GM19099 (cell line): ENCODE data around the gene CKAP4.

Experiments
- POLR2A ChIP-seq: IDR thresholded peaks from 3 replicates; pipeline ENCODE4 v1.6.1; 2011; ENCODE audit warnings: low read depth; ENCODE audit not compliant: insufficient read length; ENCODE audit errors: extremely low read depth

Gene CKAP4

DNA sequence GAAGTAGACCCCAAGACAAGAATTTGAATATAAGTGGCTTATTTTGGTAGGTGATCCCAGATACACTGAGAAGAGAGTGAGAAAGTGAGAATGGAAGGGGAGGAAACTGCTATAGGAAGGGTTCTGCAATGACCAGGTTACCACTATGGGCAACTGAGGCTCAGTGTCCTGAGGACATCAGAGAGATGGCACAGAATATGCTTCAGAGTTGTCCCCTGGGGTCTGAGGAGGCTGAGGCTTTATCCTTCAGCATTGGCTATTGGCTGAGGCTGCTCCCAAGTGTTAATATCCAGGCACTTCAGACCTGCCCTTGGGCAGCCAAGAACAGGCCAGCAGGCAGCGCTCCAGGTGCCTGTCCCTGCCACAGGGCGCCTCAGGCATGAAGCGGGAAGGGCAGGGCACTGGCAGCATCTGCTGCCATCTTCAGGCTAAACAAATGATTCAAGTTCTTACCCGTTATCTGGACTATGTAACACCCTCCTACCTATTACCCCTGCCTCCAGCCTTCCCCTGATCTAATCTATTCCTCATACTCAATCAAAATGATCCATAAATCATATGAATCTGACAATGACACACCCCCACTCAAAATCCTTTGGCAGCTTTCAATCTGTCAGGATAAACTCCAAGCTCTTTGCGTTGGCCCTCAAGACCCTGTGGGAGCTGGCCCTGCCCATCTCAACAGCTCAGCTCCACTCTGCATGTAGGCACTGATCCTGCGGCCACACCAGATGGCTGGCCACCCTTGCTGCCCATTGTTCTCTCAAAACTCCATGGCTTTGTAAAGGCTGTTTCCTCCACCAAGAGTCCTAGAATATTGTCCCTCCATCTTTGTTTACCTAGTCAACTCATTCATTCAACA, 42.4 kb downstream of the CKAP4 start:
- no peak for TF ChIP-seq POLR2A

DNA sequence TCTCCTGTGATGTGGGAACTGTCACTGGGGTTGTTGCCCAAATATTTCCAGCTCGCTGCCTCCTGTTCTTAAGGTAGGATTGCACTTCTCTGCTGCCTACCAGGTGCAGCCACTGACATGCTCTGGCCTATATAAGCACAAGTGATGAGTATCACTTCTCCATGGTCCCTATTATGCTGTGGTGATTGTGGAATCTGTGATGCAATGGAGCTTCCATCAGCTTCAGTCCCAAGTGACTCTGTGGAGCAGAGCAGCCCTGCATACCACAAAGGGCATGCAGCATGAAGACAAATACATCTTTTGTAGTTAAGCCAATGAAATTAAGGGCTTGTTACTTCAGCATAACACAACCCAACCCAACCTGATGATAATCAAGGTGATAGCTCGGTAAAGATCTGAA, 43.5 kb downstream of the CKAP4 start:
- TF ChIP-seq POLR2A = no peak

DNA sequence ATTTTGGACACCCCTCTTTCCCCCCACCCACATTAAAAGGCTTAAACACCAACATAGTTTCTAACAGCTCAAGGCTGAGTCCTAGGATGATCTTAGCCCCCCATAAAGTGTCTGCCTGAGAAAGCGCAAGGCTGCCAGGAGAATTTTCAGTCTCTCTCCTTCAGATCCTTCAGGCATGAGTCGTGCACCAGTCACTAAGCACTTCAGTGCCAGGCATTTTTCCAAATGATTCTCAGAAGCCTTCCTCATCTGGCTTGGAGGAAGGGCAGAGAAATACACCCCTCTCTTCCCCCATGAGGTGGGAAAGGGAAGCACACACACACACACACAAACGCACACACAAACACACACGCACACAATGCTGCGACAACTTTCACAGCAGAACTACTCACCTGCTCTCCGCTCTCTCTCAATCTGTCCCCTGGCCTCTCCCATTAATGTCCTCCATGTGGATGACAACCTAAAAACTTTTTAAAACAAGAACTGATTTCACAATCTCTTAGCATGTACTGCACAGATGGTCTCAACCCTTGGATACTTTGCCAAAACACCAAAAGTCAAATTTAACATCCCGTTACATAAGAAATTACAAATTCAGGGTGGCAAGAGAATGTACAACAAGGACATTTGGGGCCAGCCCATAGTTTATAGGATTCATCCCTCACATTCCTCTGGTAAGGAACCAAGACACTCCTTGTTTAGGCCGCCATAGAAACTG, 49.8 kb downstream of the CKAP4 start:
- no peak for TF ChIP-seq POLR2A

DNA sequence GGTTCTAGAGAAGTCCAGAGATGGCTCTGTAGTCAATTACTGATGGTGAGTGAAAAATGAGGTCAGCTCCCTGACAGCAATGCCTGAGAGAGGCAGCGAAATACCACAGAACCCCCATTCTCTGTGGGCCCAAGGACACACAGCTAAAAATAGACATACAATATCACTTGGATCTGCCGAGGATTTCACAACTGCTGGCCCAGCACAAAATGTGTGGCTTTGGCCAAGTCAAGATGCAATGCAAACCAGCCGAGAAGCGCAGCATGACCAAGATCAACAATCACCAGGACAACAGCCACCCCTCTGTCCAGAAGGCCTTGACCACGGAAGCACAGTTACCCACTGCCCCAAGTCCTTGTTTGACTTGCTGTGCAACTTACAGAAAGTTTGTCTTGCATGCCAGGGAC, 52.2 kb downstream of the CKAP4 start:
- TF ChIP-seq POLR2A = no peak

DNA sequence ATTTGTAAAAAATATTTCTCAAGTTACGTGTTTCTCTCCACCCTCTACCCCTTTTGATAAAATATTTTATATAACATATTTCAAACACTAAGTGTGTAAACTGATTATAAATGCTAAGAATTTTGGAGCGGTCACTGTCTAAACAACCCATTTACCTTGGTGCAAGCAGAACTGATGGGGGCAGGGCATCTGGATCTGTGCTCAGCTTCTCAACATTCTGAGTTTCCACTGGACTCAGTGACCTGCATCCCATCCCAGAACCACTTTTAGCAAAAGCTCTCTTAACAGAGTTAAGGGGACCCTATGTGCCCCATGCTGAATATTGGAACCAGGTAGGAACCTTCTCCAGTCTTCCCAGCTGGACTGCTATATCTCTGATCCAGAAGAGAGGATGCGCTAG, 53.5 kb downstream of the CKAP4 start:
- no peak for TF ChIP-seq POLR2A

DNA sequence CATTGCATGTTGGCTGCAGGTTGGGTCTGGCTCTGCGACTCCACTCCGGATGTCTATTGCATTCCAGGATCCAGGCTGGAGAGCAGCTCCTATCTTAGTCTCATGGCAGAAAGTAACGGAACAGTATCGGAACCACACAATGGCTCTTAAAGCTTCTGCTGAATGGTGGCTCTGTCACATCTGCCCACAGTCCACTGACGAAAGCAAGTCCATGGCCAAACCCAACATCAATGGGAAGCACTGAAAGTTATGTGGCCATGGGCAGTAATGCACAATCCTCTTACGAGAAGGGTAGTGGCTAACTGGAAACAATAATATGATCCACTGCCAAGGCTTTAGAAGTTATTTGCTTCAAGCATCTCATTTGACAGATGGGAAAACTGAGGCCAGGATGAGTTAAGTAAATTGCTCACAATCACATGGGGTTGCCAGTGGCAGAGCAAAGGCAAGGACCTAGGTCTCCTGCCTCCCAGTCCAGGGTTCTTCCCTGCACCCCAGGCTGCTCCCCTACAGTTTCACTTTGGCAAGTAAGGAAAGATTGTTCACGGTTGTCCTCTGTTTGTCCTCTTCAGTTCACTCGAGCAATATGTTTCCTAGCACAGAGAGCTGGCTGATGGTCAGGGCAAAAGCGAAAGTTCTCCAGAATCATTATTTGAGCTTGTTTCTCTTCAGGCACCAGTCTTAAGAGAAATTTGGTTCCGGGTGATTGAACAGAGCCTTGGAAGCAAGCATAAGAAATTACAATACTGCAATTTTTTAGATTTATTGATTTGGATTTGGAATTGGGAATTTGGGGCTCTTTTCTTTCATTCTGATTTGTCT, 54.2 kb downstream of the CKAP4 start:
- no peak for TF ChIP-seq POLR2A

DNA sequence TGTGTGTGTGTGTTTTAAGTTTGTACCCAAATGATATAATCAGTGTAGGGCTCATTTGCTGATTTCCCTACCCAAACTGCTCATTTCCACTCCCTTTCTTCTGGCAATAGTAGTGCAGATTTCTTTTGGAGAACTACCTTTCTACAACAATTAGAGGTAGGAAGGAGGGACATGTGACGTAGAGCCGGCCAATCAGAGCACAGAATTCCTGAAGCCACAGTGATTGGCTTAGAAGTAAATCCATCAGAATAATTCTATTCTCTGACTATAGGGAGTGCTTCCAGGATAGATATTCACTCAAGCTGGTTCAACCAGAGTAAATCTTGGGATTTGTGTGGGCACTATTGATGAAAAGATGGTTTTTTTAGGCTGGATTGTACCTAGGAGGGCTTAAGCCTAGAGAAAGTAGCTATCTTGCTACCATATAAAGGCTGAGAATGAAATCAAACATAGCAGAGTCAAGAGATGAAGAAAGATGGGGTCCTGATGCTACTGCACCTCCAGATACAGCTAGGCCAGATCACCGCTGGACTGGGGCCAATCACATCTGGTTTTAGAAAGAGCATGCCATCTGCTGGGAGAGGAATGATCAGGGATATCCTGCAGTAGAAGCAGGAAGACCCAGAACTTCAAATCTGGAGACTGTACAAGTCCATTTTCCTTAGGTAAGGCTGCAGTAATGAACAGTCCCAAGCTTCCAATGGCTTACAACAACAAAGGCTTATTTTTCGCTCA, 55.0 kb downstream of the CKAP4 start:
- TF ChIP-seq POLR2A = no peak

DNA sequence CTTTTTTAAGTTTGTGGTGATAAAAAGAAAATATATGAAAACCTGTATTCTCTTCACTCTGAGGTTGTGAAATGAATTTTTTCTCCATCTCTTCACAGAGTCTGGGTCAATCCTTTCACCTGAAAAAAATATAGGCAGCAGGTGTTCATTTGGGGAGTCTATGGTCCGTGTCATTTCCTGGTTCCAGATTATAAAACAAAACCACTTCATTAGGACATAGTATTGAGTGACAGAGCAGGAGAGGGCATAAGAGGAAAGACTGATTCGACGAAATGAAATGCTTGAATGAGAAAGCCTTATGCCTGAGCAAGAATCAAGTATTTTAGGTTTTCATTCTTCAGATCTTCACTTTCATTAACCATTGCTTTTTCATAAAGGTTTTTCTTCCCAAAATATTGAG, 57.2 kb downstream of the CKAP4 start:
- TF ChIP-seq POLR2A = no peak

DNA sequence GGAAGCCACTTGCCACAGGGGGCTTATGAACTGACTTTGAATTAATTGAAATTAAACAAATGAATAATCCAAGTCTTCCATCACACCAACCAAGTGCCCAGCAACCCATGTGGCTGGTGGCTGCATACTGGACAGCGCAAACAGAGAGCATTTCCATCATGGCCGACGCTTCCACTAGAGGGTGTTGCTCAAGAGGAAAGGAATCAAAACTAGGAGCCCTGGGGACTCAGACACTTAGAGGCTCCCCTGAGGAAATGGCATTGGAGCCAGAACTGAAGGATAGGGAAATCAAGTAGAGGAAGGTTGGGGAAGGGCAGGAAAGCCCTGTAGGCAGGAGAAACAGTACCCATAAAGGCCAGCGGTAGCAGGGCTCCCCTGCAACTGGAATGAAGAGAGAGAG, 58.5 kb downstream of the CKAP4 start:
- no peak for TF ChIP-seq POLR2A

DNA sequence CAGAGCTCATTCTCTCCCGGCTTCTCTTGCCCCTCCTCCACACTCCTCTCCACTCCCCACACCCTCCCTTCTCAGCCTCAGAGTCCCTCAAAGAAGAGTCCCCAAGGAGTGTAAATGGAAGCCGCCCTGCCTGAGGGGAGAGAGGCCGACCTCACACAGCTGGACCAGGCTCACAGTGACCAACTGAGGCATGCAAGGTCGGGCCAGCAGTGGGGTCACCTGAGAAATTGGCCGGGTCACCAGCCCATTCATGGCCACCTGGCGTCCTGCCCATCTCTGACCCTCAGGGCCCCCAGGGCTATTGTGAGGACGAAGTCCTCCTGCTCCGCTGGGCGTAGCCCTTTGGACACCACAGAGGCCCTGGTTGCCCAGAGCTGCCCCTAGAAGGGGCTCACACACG, 59.6 kb downstream of the CKAP4 start:
- TF ChIP-seq POLR2A = no peak
